ENCODE data around the gene RAD51B. TPM values are rescaled to one million over a fixed set of nuclear protein-coding genes. Genes with fewer than 3 reads are reported as not detected.

The RAD51B gene
- total RNA-seq, 2 donors from 2014 or later, result 42.6 to 50.0 TPM

- no peaks in the 10 kb centered on the region for H3K36me3 Mint-ChIP-seq (ENCODE audit: insufficient read depth in 2 of 2)
- ATAC-seq (replicated peaks in 1 of 2) (peak; percentile 48 to 64), DNase-seq (no peak)
- H3K4me3 Mint-ChIP-seq, result peak overlapping the region; percentile 17 to 22
- peaks cover 46% of the 10 kb centered on the region for H3K4me1 Mint-ChIP-seq (ENCODE audit: low read depth)
- no peaks in the 10 kb centered on the region for H3K27me3 Mint-ChIP-seq (ENCODE audit: low read depth)
- H3K9me3 Mint-ChIP-seq, result peaks cover 0 to 1% of the 10 kb centered on the region in 2 donors
- no peak overlapping the region for H3K27ac Mint-ChIP-seq
Observed at GRCh38 chr14:68728342-68729106, 908.9 kb downstream of the RAD51B start.

GRCh38 chr14:68729556-68729955, 910.0 kb downstream of the RAD51B start:
- no peak for DNase-seq

GRCh38 chr14:68730348-68730747, 910.8 kb downstream of the RAD51B start:
- peaks cover 61% of the 10 kb centered on the region for H3K4me1 Mint-ChIP-seq (ENCODE audit: low read depth)
- no peak for DNase-seq
- H3K36me3 Mint-ChIP-seq (ENCODE audit: insufficient read depth in 2 of 2), result no peaks in the 10 kb centered on the region
- H3K27me3 Mint-ChIP-seq (ENCODE audit: low read depth), result no peaks in the 10 kb centered on the region
- peaks cover 0 to 1% of the 10 kb centered on the region in 2 donors for H3K9me3 Mint-ChIP-seq
- H3K27ac Mint-ChIP-seq, result no peak overlapping the region
- no peak overlapping the region for H3K4me3 Mint-ChIP-seq
- no peak for ATAC-seq (replicated peaks in 1 of 2)

More at GRCh38 chr14:68729556-68729955, 910.0 kb downstream of the RAD51B start:
- H3K4me1 Mint-ChIP-seq (ENCODE audit: low read depth), result peaks cover 56% of the 10 kb centered on the region
- peak overlapping the region in 1 of 2 donors; percentile 16 for H3K4me3 Mint-ChIP-seq
- no peaks in the 10 kb centered on the region for H3K27me3 Mint-ChIP-seq (ENCODE audit: low read depth)
- peaks cover 0 to 1% of the 10 kb centered on the region in 2 donors for H3K9me3 Mint-ChIP-seq
- no peaks in the 10 kb centered on the region for H3K36me3 Mint-ChIP-seq (ENCODE audit: insufficient read depth in 2 of 2)
- no peak for ATAC-seq (replicated peaks in 1 of 2)
- peak overlapping the region; percentile 43 for H3K27ac Mint-ChIP-seq

- DNase-seq (no peak), ATAC-seq (replicated peaks in 1 of 2) (no peak)
- H3K9me3 Mint-ChIP-seq, result peaks cover 0 to 1% of the 10 kb centered on the region in 2 donors
- H3K27me3 Mint-ChIP-seq (ENCODE audit: low read depth), result no peaks in the 10 kb centered on the region
- no peak overlapping the region for H3K27ac Mint-ChIP-seq
- no peaks in the 10 kb centered on the region for H3K36me3 Mint-ChIP-seq (ENCODE audit: insufficient read depth in 2 of 2)
- H3K4me1 Mint-ChIP-seq (ENCODE audit: low read depth), result peaks cover 61% of the 10 kb centered on the region
- H3K4me3 Mint-ChIP-seq, result no peak overlapping the region
Observed at GRCh38 chr14:68730811-68731425, 911.3 kb downstream of the RAD51B start.

GRCh38 chr14:68733086-68733914, 913.7 kb downstream of the RAD51B start:
- H3K27me3 Mint-ChIP-seq (ENCODE audit: low read depth), result no peaks in the 10 kb centered on the region
- ATAC-seq (replicated peaks in 1 of 2) (peak; percentile 63 to 75), DNase-seq (peak; percentile 35 to 45)
- peak overlapping the region; percentile 56 to 61 for H3K4me3 Mint-ChIP-seq
- H3K4me1 Mint-ChIP-seq (ENCODE audit: low read depth), result peaks cover 58% of the 10 kb centered on the region
- H3K9me3 Mint-ChIP-seq, result no peaks in the 10 kb centered on the region
- peak overlapping the region; percentile 62 for H3K27ac Mint-ChIP-seq
- H3K36me3 Mint-ChIP-seq (ENCODE audit: insufficient read depth in 2 of 2), result no peaks in the 10 kb centered on the region

- Mint-ChIP-seq H3K27me3 (ENCODE audit: low read depth) (no peaks in the 10 kb centered on the region), H3K9me3 (no peaks in the 10 kb centered on the region), H3K4me3 (peak overlapping the region; percentile 62 to 67), H3K27ac (peak overlapping the region; percentile 94), H3K36me3 (ENCODE audit: insufficient read depth in 2 of 2) (no peaks in the 10 kb centered on the region), H3K4me1 (ENCODE audit: low read depth) (peaks cover 53% of the 10 kb centered on the region)
- ATAC-seq (replicated peaks in 1 of 2) (peak; percentile 71 to 73), DNase-seq (peak; percentile 25 to 40)
Observed at GRCh38 chr14:68734231-68734732, 914.7 kb downstream of the RAD51B start.

- peak overlapping the region; percentile 1 for H3K27ac Mint-ChIP-seq
- no peaks in the 10 kb centered on the region for H3K27me3 Mint-ChIP-seq (ENCODE audit: low read depth)
- H3K36me3 Mint-ChIP-seq (ENCODE audit: insufficient read depth in 2 of 2), result peaks cover 3% of the 10 kb centered on the region in 2 donors
- H3K4me3 Mint-ChIP-seq, result no peak overlapping the region
- peaks cover 45% of the 10 kb centered on the region for H3K4me1 Mint-ChIP-seq (ENCODE audit: low read depth)
- ATAC-seq (replicated peaks in 1 of 2) (no peak), DNase-seq (no peak)
- peaks cover 2% of the 10 kb centered on the region in 2 donors for H3K9me3 Mint-ChIP-seq
Observed at GRCh38 chr14:68735856-68736255, 916.3 kb downstream of the RAD51B start.

GRCh38 chr14:68736471-68736871, 916.9 kb downstream of the RAD51B start:
- Mint-ChIP-seq H3K27me3 (ENCODE audit: low read depth) (no peaks in the 10 kb centered on the region), H3K4me3 (no peak overlapping the region), H3K36me3 (ENCODE audit: insufficient read depth in 2 of 2) (peaks cover 3% of the 10 kb centered on the region in 2 donors), H3K4me1 (ENCODE audit: low read depth) (peaks cover 44% of the 10 kb centered on the region), H3K27ac (no peak overlapping the region), H3K9me3 (peaks cover 2 to 5% of the 10 kb centered on the region in 2 donors)
- no peak for ATAC-seq (replicated peaks in 1 of 2)
- no peak for DNase-seq

- Mint-ChIP-seq H3K4me1 (ENCODE audit: low read depth) (peaks cover 41% of the 10 kb centered on the region), H3K27ac (no peak overlapping the region), H3K36me3 (ENCODE audit: insufficient read depth in 2 of 2) (peaks cover 3% of the 10 kb centered on the region in 2 donors), H3K27me3 (ENCODE audit: low read depth) (no peaks in the 10 kb centered on the region), H3K9me3 (peaks cover 2 to 5% of the 10 kb centered on the region in 2 donors), H3K4me3 (no peak overlapping the region)
- no peak for ATAC-seq (replicated peaks in 1 of 2)
- no peak for DNase-seq
Observed at GRCh38 chr14:68737086-68737485, 917.5 kb downstream of the RAD51B start.

GRCh38 chr14:68738559-68738958, 919.0 kb downstream of the RAD51B start:
- Mint-ChIP-seq H3K4me3 (no peak overlapping the region), H3K36me3 (ENCODE audit: insufficient read depth in 2 of 2) (peaks cover 3% of the 10 kb centered on the region in 2 donors), H3K27me3 (ENCODE audit: low read depth) (no peaks in the 10 kb centered on the region), H3K4me1 (ENCODE audit: low read depth) (peaks cover 27% of the 10 kb centered on the region), H3K27ac (no peak overlapping the region), H3K9me3 (peaks cover 2 to 5% of the 10 kb centered on the region in 2 donors)
- DNase-seq (no peak), ATAC-seq (replicated peaks in 1 of 2) (no peak)

- no peak overlapping the region for H3K4me3 Mint-ChIP-seq
- no peak overlapping the region for H3K27ac Mint-ChIP-seq
- peaks cover 2 to 5% of the 10 kb centered on the region in 2 donors for H3K9me3 Mint-ChIP-seq
- peaks cover 3% of the 10 kb centered on the region in 2 donors for H3K36me3 Mint-ChIP-seq (ENCODE audit: insufficient read depth in 2 of 2)
- DNase-seq (no peak), ATAC-seq (replicated peaks in 1 of 2) (no peak)
- peaks cover 15% of the 10 kb centered on the region for H3K4me1 Mint-ChIP-seq (ENCODE audit: low read depth)
- H3K27me3 Mint-ChIP-seq (ENCODE audit: low read depth), result no peaks in the 10 kb centered on the region
Observed at GRCh38 chr14:68739701-68740100, 920.1 kb downstream of the RAD51B start.

- Mint-ChIP-seq H3K4me1 (ENCODE audit: low read depth) (peaks cover 12% of the 10 kb centered on the region), H3K9me3 (peaks cover 2 to 5% of the 10 kb centered on the region in 2 donors), H3K27me3 (ENCODE audit: low read depth) (no peaks in the 10 kb centered on the region), H3K36me3 (ENCODE audit: insufficient read depth in 2 of 2) (peaks cover 3% of the 10 kb centered on the region in 2 donors), H3K27ac (no peak overlapping the region), H3K4me3 (no peak overlapping the region)
- ATAC-seq (replicated peaks in 1 of 2) (no peak), DNase-seq (no peak)
Observed at GRCh38 chr14:68740788-68741476, 921.4 kb downstream of the RAD51B start.
